PC-3 (cell line): ENCODE measurements around the gene PAX2.

ENCODE experiments used
- CTCF ChIP-seq: fragments of 300-600 bp; sonication (generic); conservative IDR thresholded peaks from 2 replicates; pipeline ENCODE4 v1.5.1; 2017; ENCODE audit warnings: antibody characterized with exemption, low read depth, mild to moderate bottlenecking, low read length
- EZH2 ChIP-seq: fragments of 300-600 bp; sonication (generic); IDR thresholded peaks from one replicate; pipeline ENCODE4 v1.6.1; 2017; ENCODE audit warnings: antibody characterized with exemption, mild to moderate bottlenecking, low read length; ENCODE audit not compliant: unreplicated experiment
- EZH2phosphoT487 ChIP-seq: fragments of 300-600 bp; sonication (generic); IDR thresholded peaks from 2 replicates; pipeline ENCODE4 v1.6.1; 2018; ENCODE audit warnings: mild to moderate bottlenecking, antibody characterized with exemption, low read length, borderline replicate concordance

DNA sequence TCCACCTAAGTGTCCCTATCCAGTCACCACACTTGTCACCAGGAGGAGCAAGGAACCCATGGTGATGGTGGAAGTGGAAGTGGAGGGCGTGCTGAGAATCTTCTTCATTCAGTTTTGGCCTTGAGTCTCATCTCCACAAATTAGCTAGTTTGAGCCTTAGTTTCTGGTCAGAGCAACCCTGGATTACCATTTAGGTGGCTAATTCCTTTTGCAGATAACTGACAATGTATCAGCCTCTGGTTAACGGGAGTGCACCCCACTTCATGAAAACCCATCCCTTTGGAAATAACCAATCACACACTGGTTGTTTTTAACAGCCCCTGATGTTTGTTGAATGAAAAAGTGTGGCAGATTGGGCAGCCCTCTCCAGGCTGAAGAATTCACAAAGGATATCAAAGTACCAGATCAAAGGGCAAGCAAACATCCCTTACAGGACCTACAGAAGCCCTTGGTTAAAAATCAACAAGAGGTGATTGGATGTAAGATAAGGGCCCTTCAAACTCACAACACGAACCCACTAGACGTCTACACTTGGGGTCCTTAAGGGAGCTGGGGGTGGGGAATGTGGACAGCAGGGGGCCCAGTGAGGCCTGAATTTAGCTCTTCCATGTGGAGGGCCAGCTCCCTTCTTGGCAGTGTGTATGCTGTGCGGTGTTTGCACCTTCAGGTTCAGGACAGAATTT, 130.2 kb downstream of the PAX2 start:
- TF ChIP-seq CTCF (no peak), EZH2phosphoT487 (no peak), EZH2 (no peak)
